ENCODE measurements around the gene MRPS6. TPM values are rescaled to one million over a fixed set of nuclear protein-coding genes. Genes with fewer than 3 reads are reported as not detected.

The MRPS6 gene
- total and polyA plus RNA-seq, 2 of the 13 experiments (the other 11 are each of a cell fraction or from before 2014, with no cell fraction given), result 14.2 to 26.9 TPM

GRCh38 chr21:34073749-34074282, 438 bp downstream of the MRPS6 start (continued):
- TF ChIP-seq ZNF615 (CRISPR knock-in tag; IDR thresholded peaks at IDR 0.05; ENCODE audit: borderline replicate concordance) (no peak), HOXD1 (CRISPR knock-in tag; IDR thresholded peaks at IDR 0.05) (no peak), KAT7 (CRISPR knock-in tag; IDR thresholded peaks at IDR 0.05; ENCODE audit: borderline replicate concordance) (no peak), PHF21A (CRISPR knock-in tag; IDR thresholded peaks at IDR 0.05) (0 out of 2 replicates have a peak, but pooled peaks have one; percentile 0), ZNF281 (CRISPR knock-in tag; IDR thresholded peaks at IDR 0.05; ENCODE audit: borderline replicate concordance) (no peak), ZNF784 (CRISPR knock-in tag; IDR thresholded peaks at IDR 0.05; ENCODE audit: borderline replicate concordance) (no peak), ATF7-NPFF (CRISPR knock-in tag; IDR thresholded peaks at IDR 0.05; ENCODE audit: low read depth) (no peak), BHLHE40 (IDR thresholded peaks at IDR 0.05; ENCODE audit: low read length) (no peak), GMEB2 (CRISPR knock-in tag; IDR thresholded peaks at IDR 0.05; ENCODE audit: low read depth) (no peak), MEIS2 (CRISPR knock-in tag; IDR thresholded peaks at IDR 0.05) (0 out of 2 replicates have a peak, but pooled peaks have one; percentile 1), AGO2 (optimal IDR thresholded peaks at IDR 0.05; ENCODE audit: low read depth, low read length) (peak; percentile 78), MXI1 (IDR thresholded peaks at IDR 0.05; ENCODE audit: borderline replicate concordance, low read depth, low read length) (0 out of 3 replicates have a peak, but pooled peaks have one; percentile 5)

All from HepG2 (cell line).